ENCODE results near the gene TMEM129. TPM values are rescaled to one million over a fixed set of nuclear protein-coding genes. Genes with fewer than 3 reads are reported as not detected.
A peak's percentile ranks its signal among the peaks of the same experiment; 100 is the strongest.

Gene TMEM129
- 14.1 and 55.4 TPM in 2 replicates for total RNA-seq (ENCODE audit: low replicate concordance)

DNA sequence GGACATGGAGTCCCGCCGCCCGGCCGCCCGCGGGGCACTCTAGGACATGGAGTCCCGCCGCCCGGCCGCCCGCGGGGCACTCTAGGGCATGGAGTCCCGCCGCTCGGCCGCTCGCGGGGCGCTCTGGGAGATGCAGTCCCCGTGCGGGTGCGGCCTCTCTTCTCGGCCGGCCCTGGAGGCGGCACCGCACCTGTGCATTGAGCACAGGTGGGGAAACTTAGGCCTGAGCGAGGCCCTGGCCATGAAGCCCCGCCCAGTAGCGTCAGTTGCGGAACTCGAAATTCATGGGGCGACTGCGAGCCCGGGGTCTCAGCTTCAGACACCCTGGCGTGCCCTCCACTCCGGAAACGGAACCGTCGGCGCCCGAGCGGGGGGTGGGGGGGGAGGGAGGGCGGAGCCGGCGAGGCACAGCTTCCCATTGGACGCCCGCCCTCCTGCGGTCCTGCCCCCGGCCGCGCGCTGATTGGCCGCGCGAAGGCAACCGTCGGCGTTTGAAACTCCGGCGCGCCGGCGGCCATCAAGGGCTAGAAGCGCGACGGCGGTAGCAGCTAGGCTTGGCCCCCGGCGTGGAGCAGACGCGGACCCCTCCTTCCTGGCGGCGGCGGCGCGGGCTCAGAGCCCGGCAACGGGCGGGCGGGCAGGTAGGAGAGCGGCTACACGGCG is at the start of gene TMEM129, which contains the start of gene TACC3:
TSS of gene TMEM129 (minus strand) at position 321 of the 663 bp plus-strand sequence. CDS start 486 bp downstream, outside the sequence.
TSS of gene TACC3 (plus strand) at position 519 of the 663 bp plus-strand sequence. CDS start 1,901 bp downstream, outside the sequence.
- Histone ChIP-seq H3F3A (ENCODE audit: low read depth) (peaks cover 50% of the 10 kb centered on the region), H3K79me2 (ENCODE audit: low read depth) (peaks cover 52% of the 10 kb centered on the region), H3K9ac (peak within 1 kb of the TSS; percentile 88), H3K9me3 (ENCODE audit: low read depth) (no peaks in the 10 kb centered on the region), H3K4me2 (peak within 1 kb of the TSS; percentile 99), H3K27me3 (no peaks in the 10 kb centered on the region), H2AFZ (replicated peaks) (peak within 1 kb of the TSS; percentile 69), H4K20me1 (ENCODE audit: low read depth) (peaks cover 62% of the 10 kb centered on the region), H3K36me3 (no peaks in the 10 kb centered on the region), H3K4me1 (peaks cover 21% of the 10 kb centered on the region), H3K4me3 (peak within 1 kb of the TSS; percentile 95), H3K27ac (no peak within 1 kb of the TSS)
- Mint-ChIP-seq H3K4me3 (peak within 1 kb of the TSS; percentile 98), H3K36me3 (peaks cover 12% of the 10 kb centered on the region), H3K4me1 (peaks cover 32% of the 10 kb centered on the region), H3K9me3 (no peaks in the 10 kb centered on the region), H3K27ac (peak within 1 kb of the TSS; percentile 92), H3K27me3 (ENCODE audit: insufficient read depth, low read depth) (peaks cover 2% of the 10 kb centered on the region)
- no peak for TF ChIP-seq CTCF (IDR thresholded peaks at IDR 0.05)
- no peak for TF ChIP-seq EZH2phosphoT487 (IDR thresholded peaks at IDR 0.05)
- no peak for TF ChIP-seq EZH2 (IDR thresholded peaks at IDR 0.05)
- DNase-seq (ENCODE audit: low spot score): peak; percentile 98

GRCh38 chr4:1770791-1771231 is 49.7 kb upstream of the TMEM129 start:
- TF ChIP-seq EZH2 (IDR thresholded peaks at IDR 0.05): no peak
- no peak for TF ChIP-seq CTCF (IDR thresholded peaks at IDR 0.05)
- Histone ChIP-seq H3K4me3 (no peak overlapping the region), H4K20me1 (ENCODE audit: low read depth) (peaks cover 48% of the 10 kb centered on the region), H3K4me2 (peak overlapping the region; percentile 51), H3K9ac (no peak overlapping the region), H3K9me3 (ENCODE audit: low read depth) (no peaks in the 10 kb centered on the region), H3K79me2 (ENCODE audit: low read depth) (no peaks in the 10 kb centered on the region), H3F3A (ENCODE audit: low read depth) (peaks cover 24% of the 10 kb centered on the region), H2AFZ (replicated peaks) (no peak overlapping the region), H3K27me3 (peaks cover 22% of the 10 kb centered on the region), H3K36me3 (no peaks in the 10 kb centered on the region), H3K4me1 (peaks cover 64% of the 10 kb centered on the region), H3K27ac (no peak overlapping the region)
- H3K27me3 Mint-ChIP-seq (ENCODE audit: insufficient read depth, low read depth): peaks cover 9% of the 10 kb centered on the region
- H3K27ac Mint-ChIP-seq: no peak overlapping the region
- H3K4me3 Mint-ChIP-seq: no peak overlapping the region
- no peaks in the 10 kb centered on the region for H3K9me3 Mint-ChIP-seq
- peaks cover 29% of the 10 kb centered on the region for H3K4me1 Mint-ChIP-seq
- H3K36me3 Mint-ChIP-seq: no peaks in the 10 kb centered on the region
- no peak for DNase-seq (ENCODE audit: low spot score)

GRCh38 chr4:1770245-1770644 is 49.1 kb upstream of the TMEM129 start:
- H3K4me1 ChIP-seq: peaks cover 62% of the 10 kb centered on the region

DNA sequence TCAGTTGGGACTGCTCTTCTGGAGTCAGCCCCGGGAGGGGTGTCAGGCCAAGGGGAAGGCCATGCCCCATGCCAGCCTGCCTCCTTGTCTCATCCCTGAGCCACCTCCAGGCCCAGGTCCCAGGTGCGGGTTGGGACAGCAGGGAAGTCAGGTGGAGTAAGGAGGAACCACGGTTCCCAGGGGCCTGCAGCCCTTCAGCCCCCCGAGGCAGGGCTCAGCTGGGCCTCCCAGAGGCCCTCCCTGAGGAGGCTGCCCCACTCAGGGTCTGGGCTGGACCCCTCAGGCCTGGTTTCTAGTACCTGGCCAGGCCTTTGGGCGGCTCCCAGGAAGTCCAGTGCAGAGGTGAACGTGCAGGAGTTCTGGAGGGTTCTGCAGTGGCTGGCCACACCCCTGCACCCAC is 48.6 kb upstream of the TMEM129 start:
- peaks cover 10% of the 10 kb centered on the region for H3K27me3 Mint-ChIP-seq (ENCODE audit: insufficient read depth, low read depth)
- Histone ChIP-seq H3K36me3 (no peaks in the 10 kb centered on the region), H3K4me2 (peak overlapping the region; percentile 51), H3K9me3 (ENCODE audit: low read depth) (no peaks in the 10 kb centered on the region), H3K4me1 (peaks cover 62% of the 10 kb centered on the region), H3K79me2 (ENCODE audit: low read depth) (no peaks in the 10 kb centered on the region), H3F3A (ENCODE audit: low read depth) (peaks cover 32% of the 10 kb centered on the region), H3K9ac (no peak overlapping the region), H4K20me1 (ENCODE audit: low read depth) (peaks cover 53% of the 10 kb centered on the region), H3K27ac (no peak overlapping the region), H3K4me3 (no peak overlapping the region), H3K27me3 (peaks cover 24% of the 10 kb centered on the region), H2AFZ (replicated peaks) (no peak overlapping the region)
- H3K9me3 Mint-ChIP-seq: no peaks in the 10 kb centered on the region
- H3K4me1 Mint-ChIP-seq: peaks cover 24% of the 10 kb centered on the region
- no peaks in the 10 kb centered on the region for H3K36me3 Mint-ChIP-seq
- H3K27ac Mint-ChIP-seq: no peak overlapping the region
- no peak for TF ChIP-seq EZH2phosphoT487 (IDR thresholded peaks at IDR 0.05)
- TF ChIP-seq CTCF (IDR thresholded peaks at IDR 0.05): no peak
- no peak for TF ChIP-seq EZH2 (IDR thresholded peaks at IDR 0.05)
- no peak for DNase-seq (ENCODE audit: low spot score)
- H3K4me3 Mint-ChIP-seq: no peak overlapping the region

More at GRCh38 chr4:1770245-1770644, 49.1 kb upstream of the TMEM129 start:
- H3K27me3 Mint-ChIP-seq (ENCODE audit: insufficient read depth, low read depth): peaks cover 10% of the 10 kb centered on the region
- no peak overlapping the region for H3K27ac Mint-ChIP-seq
- no peak overlapping the region for H3K4me3 Mint-ChIP-seq
- no peaks in the 10 kb centered on the region for H3K36me3 Mint-ChIP-seq
- H3K4me2 ChIP-seq: peak overlapping the region; percentile 51
- no peak overlapping the region for H3K27ac ChIP-seq
- peaks cover 22% of the 10 kb centered on the region for H3K27me3 ChIP-seq
- no peak overlapping the region for H3K4me3 ChIP-seq
- no peaks in the 10 kb centered on the region for H3K79me2 ChIP-seq (ENCODE audit: low read depth)
- TF ChIP-seq EZH2phosphoT487 (IDR thresholded peaks at IDR 0.05) (peak; percentile 68), EZH2 (IDR thresholded peaks at IDR 0.05) (no peak)
- peak; percentile 90 for DNase-seq (ENCODE audit: low spot score)
- peaks cover 30% of the 10 kb centered on the region for H3F3A ChIP-seq (ENCODE audit: low read depth)
- no peaks in the 10 kb centered on the region for H3K36me3 ChIP-seq
- no peaks in the 10 kb centered on the region for H3K9me3 Mint-ChIP-seq
- H2AFZ ChIP-seq (replicated peaks): no peak overlapping the region
- H4K20me1 ChIP-seq (ENCODE audit: low read depth): peaks cover 53% of the 10 kb centered on the region
- H3K9ac ChIP-seq: no peak overlapping the region
- peaks cover 25% of the 10 kb centered on the region for H3K4me1 Mint-ChIP-seq
- H3K9me3 ChIP-seq (ENCODE audit: low read depth): no peaks in the 10 kb centered on the region

Data from neural progenitor cell (in vitro differentiated cells).